Measurements from ENCODE around the gene MCF2L.

Gene MCF2L

DNA sequence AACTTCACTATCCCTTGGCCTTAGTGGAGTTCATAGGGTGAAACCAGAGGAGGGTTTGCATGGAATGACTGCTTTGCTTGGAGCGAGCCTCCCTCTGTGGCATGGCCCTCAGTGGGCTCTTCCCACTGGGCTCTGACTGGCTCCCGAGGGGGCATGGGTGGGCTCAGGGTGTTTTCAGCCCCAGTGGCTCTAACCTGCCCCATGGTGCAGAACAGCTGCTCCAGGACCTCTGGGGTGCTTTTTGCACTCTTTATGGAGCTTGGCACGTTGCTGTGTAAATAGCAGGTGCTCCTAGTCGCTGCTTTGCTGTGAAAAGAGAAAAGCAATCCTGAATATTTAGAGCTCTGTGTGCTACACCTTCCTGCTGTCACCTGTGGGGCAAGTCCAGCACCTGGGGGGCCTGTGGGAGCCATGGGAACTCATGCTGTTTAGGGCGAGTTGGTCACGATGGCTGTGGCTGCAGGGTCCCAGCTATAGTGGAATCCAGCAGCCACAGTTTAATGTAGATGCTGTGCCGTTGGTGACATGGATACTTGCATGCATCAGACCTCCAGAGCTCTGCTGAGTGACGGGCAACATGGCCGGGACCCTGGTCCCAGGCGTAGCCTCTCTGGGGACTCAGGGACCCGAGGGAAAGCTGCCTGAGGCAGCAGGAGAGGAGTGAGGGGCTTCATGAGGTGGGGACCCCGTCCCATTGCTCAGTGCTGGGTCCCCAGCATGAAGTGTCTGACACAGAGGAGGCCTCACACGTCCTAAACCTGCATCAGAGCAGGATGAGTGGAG lies 14.3 kb upstream of the MCF2L start:
- H3K9ac ChIP-seq (ENCODE audit: low read length) = no peak overlapping the region
- H3K9me3 ChIP-seq (ENCODE audit: insufficient read depth, low read length) = no peaks in the 10 kb centered on the region
- H3K36me3 ChIP-seq (replicated peaks; ENCODE audit: low read depth, low read length) = no peaks in the 10 kb centered on the region
- no peak for TF ChIP-seq EZH2phosphoT487 (IDR thresholded peaks at IDR 0.05; ENCODE audit: low read depth)
- TF ChIP-seq, protein P1, sequence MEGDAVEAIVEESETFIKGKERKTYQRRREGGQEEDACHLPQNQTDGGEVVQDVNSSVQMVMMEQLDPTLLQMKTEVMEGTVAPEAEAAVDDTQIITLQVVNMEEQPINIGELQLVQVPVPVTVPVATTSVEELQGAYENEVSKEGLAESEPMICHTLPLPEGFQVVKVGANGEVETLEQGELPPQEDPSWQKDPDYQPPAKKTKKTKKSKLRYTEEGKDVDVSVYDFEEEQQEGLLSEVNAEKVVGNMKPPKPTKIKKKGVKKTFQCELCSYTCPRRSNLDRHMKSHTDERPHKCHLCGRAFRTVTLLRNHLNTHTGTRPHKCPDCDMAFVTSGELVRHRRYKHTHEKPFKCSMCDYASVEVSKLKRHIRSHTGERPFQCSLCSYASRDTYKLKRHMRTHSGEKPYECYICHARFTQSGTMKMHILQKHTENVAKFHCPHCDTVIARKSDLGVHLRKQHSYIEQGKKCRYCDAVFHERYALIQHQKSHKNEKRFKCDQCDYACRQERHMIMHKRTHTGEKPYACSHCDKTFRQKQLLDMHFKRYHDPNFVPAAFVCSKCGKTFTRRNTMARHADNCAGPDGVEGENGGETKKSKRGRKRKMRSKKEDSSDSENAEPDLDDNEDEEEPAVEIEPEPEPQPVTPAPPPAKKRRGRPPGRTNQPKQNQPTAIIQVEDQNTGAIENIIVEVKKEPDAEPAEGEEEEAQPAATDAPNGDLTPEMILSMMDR (IDR thresholded peaks at IDR 0.05; ENCODE audit: low read depth, low read length) = no peak
- no peak overlapping the region for H3K27ac ChIP-seq (ENCODE audit: low read length)
- H2AFZ ChIP-seq (ENCODE audit: low read depth, low read length) = no peak overlapping the region
- H3K4me3 ChIP-seq (ENCODE audit: low read length) = no peak overlapping the region
- H4K20me1 ChIP-seq (ENCODE audit: insufficient read depth, low read length) = no peaks in the 10 kb centered on the region
- no peak overlapping the region for H3K4me2 ChIP-seq (ENCODE audit: low read length)
- H3K27me3 ChIP-seq (ENCODE audit: low read depth, low read length) = peaks cover 46% of the 10 kb centered on the region
- H3K4me1 ChIP-seq (ENCODE audit: low read length) = no peaks in the 10 kb centered on the region
- H3K79me2 ChIP-seq (ENCODE audit: low read length) = no peaks in the 10 kb centered on the region

DNA sequence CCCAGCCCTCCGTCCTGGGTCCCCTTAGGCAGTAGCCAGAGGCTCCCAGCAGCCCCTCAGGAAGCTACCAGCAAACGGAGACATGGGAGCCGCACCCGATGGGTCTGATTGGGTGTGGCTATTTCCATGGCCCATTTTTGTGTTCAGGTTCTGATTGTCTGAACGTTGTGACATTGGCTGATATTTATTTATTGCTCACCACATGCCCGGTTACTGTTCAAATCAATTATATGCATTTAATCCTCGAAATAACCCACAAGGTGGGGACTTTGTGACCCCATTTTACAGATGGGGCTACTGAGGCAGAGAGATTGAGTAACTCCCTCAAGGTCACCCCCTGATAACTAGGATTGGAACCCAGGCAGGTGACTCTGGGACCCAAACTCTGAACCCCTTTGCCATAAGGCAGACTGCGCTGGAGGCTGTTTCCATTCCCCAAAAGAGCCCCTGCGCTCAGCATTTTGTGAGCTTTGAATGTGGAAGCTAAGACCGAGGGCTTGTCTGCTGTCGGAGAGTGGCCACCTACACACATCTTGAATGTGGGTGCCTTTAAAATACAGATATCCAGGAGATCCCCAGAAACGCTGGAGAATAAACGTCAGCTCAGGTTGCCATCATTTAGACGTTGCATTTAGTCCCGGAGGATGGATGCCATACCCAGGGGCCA lies 13.6 kb upstream of the MCF2L start:
- Histone ChIP-seq H3K4me1 (ENCODE audit: low read length) (no peaks in the 10 kb centered on the region), H3K4me3 (ENCODE audit: low read length) (no peak overlapping the region), H3K36me3 (replicated peaks; ENCODE audit: low read depth, low read length) (no peaks in the 10 kb centered on the region), H3K9me3 (ENCODE audit: insufficient read depth, low read length) (no peaks in the 10 kb centered on the region), H3K79me2 (ENCODE audit: low read length) (no peaks in the 10 kb centered on the region), H2AFZ (ENCODE audit: low read depth, low read length) (no peak overlapping the region), H4K20me1 (ENCODE audit: insufficient read depth, low read length) (no peaks in the 10 kb centered on the region), H3K27me3 (ENCODE audit: low read depth, low read length) (peaks cover 39% of the 10 kb centered on the region), H3K4me2 (ENCODE audit: low read length) (no peak overlapping the region), H3K9ac (ENCODE audit: low read length) (no peak overlapping the region), H3K27ac (ENCODE audit: low read length) (no peak overlapping the region)
- TF ChIP-seq, protein P1 (IDR thresholded peaks at IDR 0.05; ENCODE audit: low read depth, low read length) = no peak
- TF ChIP-seq EZH2phosphoT487 (IDR thresholded peaks at IDR 0.05; ENCODE audit: low read depth) = no peak

DNA sequence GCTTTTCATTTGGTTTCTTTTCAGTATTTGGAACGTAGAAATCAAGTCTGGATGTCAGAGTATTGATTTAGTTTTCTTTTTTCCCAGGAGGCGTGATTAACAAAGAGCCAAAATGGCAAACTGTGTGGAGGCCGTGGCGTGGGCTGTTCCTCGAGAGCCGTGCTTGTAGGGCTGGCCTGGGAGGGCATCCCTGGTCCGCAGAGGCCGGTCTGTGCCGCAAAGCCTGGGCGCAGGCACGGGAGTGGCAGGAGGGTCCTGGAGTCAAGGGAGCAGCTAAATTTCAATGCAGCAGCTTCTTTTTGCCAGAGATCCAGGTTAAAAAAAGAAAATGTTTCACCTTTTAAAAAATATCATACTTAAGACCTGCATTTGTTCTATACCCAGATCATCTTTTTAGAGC lies 13.1 kb upstream of the MCF2L start:
- TF ChIP-seq EZH2phosphoT487 (IDR thresholded peaks at IDR 0.05; ENCODE audit: low read depth) = no peak
- TF ChIP-seq, protein P1 (IDR thresholded peaks at IDR 0.05; ENCODE audit: low read depth, low read length) = no peak
- peaks cover 35% of the 10 kb centered on the region for H3K27me3 ChIP-seq (ENCODE audit: low read depth, low read length)

DNA sequence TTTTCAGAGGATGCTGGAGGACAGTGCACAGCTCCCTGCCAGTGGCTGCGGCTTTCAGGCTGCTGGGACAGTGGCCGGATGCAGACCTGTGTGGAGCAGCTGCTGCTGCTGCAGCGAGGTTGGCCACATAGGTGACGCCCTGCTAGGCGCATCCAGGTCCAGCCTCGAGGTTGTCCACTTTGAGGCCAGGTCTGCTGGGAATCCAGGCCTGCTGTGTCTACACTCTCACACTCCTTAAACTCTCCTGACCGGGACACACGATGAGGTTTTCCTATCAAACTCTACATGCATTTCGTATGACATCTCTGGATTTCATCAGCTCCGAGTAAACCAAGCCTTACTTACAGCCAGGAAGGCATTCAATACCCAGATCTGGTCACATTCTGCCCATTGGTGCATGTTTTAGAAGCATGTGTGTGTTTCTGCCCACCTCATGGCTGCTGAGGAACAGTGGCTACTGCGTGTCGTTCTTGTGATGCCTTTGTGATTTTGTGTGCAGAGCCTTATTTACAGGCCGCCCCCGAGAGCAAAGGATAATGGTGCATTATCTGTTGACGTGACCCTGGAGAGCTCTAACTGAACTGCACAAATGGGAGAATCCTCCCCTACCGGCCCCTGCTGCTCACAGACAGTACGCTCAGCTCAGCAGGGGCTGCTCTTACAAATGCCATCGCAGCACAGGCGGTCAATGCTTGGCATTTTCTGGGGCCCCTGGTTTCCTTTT lies 12.3 kb upstream of the MCF2L start:
- no peak overlapping the region for H2AFZ ChIP-seq (ENCODE audit: low read depth, low read length)
- peaks cover 27% of the 10 kb centered on the region for H3K27me3 ChIP-seq (ENCODE audit: low read depth, low read length)
- H4K20me1 ChIP-seq (ENCODE audit: insufficient read depth, low read length) = no peaks in the 10 kb centered on the region
- H3K27ac ChIP-seq (ENCODE audit: low read length) = no peak overlapping the region
- no peak overlapping the region for H3K4me3 ChIP-seq (ENCODE audit: low read length)
- no peaks in the 10 kb centered on the region for H3K79me2 ChIP-seq (ENCODE audit: low read length)
- no peaks in the 10 kb centered on the region for H3K4me1 ChIP-seq (ENCODE audit: low read length)
- H3K9me3 ChIP-seq (ENCODE audit: insufficient read depth, low read length) = no peaks in the 10 kb centered on the region
- H3K36me3 ChIP-seq (replicated peaks; ENCODE audit: low read depth, low read length) = no peaks in the 10 kb centered on the region
- H3K9ac ChIP-seq (ENCODE audit: low read length) = no peak overlapping the region
- no peak overlapping the region for H3K4me2 ChIP-seq (ENCODE audit: low read length)
- no peak for TF ChIP-seq EZH2phosphoT487 (IDR thresholded peaks at IDR 0.05; ENCODE audit: low read depth)
- TF ChIP-seq, protein P1 (IDR thresholded peaks at IDR 0.05; ENCODE audit: low read depth, low read length) = no peak

More for the DNA sequence above, 13.1 kb upstream of the MCF2L start:
- no peaks in the 10 kb centered on the region for H4K20me1 ChIP-seq (ENCODE audit: insufficient read depth, low read length)
- no peak overlapping the region for H3K9ac ChIP-seq (ENCODE audit: low read length)
- H3K4me3 ChIP-seq (ENCODE audit: low read length) = no peak overlapping the region
- no peaks in the 10 kb centered on the region for H3K79me2 ChIP-seq (ENCODE audit: low read length)
- H3K27ac ChIP-seq (ENCODE audit: low read length) = no peak overlapping the region
- H2AFZ ChIP-seq (ENCODE audit: low read depth, low read length) = no peak overlapping the region
- H3K9me3 ChIP-seq (ENCODE audit: insufficient read depth, low read length) = no peaks in the 10 kb centered on the region
- no peak overlapping the region for H3K4me2 ChIP-seq (ENCODE audit: low read length)
- no peaks in the 10 kb centered on the region for H3K4me1 ChIP-seq (ENCODE audit: low read length)
- H3K36me3 ChIP-seq (replicated peaks; ENCODE audit: low read depth, low read length) = no peaks in the 10 kb centered on the region

Measured in OCI-LY3 (cell line).